ENCODE results near the gene DDX10.

Gene DDX10

GRCh38 chr11:108943853-108944252, 279.0 kb downstream of the DDX10 start:
- no peak overlapping the region for H3K27ac ChIP-seq (replicated peaks)
- no peaks in the 10 kb centered on the region for H3K27me3 ChIP-seq (ENCODE audit: insufficient read depth, poor library complexity, severe bottlenecking)
- no peak for DNase-seq (ENCODE audit: low read depth in 1 of 2, low spot score in 1 of 2)
- TF ChIP-seq POLR2AphosphoS5 (IDR thresholded peaks at IDR 0.05; ENCODE audit: low read depth), result no peak
- H3K4me3 ChIP-seq (replicated peaks; ENCODE audit: insufficient read depth, low read length), result no peak overlapping the region

DNA sequence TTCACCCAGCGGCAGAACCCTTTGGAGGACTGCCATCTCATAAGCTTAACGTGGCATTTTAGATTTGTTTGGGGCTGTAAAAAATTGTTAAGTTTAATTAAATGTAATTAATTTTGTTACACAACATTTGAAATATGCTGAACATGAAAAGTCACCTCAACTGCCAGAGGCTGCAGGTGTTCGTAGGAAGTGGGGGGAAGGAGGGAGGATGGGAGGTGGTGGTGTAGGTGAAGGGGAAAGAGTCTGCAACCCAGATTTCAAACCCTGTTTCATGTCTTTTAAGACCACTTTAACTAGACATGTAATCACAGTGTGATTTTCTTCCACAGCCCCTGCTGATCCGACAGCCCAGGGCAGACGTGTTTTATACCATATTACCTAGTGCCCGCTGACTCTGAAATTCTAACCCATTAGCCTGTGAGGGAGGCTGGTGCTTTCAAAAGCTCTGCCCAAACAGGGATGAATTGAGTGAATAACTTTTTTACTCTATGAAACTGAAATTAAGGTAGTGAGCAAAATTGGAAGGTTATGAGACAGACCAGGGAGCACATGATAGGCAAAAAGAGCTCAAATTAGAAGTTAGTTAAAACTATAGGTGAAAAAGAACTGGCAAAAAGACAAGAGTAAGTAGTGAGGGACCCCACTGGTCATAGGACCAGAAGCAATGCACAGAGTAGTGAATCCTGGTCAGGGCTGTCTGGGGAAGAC, 279.8 kb downstream of the DDX10 start:
- Histone ChIP-seq H3K27ac (replicated peaks) (no peak overlapping the region), H3K27me3 (ENCODE audit: insufficient read depth, poor library complexity, severe bottlenecking) (no peaks in the 10 kb centered on the region), H3K4me3 (replicated peaks; ENCODE audit: insufficient read depth, low read length) (no peak overlapping the region)
- TF ChIP-seq POLR2AphosphoS5 (IDR thresholded peaks at IDR 0.05; ENCODE audit: low read depth) (no peak), SPI1 (IDR thresholded peaks at IDR 0.05; ENCODE audit: borderline replicate concordance, low read depth) (no peak), GABPA (IDR thresholded peaks at IDR 0.05; ENCODE audit: low read depth) (no peak)
- TF ChIP-seq, protein P1, sequence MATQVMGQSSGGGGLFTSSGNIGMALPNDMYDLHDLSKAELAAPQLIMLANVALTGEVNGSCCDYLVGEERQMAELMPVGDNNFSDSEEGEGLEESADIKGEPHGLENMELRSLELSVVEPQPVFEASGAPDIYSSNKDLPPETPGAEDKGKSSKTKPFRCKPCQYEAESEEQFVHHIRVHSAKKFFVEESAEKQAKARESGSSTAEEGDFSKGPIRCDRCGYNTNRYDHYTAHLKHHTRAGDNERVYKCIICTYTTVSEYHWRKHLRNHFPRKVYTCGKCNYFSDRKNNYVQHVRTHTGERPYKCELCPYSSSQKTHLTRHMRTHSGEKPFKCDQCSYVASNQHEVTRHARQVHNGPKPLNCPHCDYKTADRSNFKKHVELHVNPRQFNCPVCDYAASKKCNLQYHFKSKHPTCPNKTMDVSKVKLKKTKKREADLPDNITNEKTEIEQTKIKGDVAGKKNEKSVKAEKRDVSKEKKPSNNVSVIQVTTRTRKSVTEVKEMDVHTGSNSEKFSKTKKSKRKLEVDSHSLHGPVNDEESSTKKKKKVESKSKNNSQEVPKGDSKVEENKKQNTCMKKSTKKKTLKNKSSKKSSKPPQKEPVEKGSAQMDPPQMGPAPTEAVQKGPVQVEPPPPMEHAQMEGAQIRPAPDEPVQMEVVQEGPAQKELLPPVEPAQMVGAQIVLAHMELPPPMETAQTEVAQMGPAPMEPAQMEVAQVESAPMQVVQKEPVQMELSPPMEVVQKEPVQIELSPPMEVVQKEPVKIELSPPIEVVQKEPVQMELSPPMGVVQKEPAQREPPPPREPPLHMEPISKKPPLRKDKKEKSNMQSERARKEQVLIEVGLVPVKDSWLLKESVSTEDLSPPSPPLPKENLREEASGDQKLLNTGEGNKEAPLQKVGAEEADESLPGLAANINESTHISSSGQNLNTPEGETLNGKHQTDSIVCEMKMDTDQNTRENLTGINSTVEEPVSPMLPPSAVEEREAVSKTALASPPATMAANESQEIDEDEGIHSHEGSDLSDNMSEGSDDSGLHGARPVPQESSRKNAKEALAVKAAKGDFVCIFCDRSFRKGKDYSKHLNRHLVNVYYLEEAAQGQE (IDR thresholded peaks at IDR 0.05; ENCODE audit: insufficient replicate concordance, low read depth), result no peak
- TF ChIP-seq, protein P2, sequence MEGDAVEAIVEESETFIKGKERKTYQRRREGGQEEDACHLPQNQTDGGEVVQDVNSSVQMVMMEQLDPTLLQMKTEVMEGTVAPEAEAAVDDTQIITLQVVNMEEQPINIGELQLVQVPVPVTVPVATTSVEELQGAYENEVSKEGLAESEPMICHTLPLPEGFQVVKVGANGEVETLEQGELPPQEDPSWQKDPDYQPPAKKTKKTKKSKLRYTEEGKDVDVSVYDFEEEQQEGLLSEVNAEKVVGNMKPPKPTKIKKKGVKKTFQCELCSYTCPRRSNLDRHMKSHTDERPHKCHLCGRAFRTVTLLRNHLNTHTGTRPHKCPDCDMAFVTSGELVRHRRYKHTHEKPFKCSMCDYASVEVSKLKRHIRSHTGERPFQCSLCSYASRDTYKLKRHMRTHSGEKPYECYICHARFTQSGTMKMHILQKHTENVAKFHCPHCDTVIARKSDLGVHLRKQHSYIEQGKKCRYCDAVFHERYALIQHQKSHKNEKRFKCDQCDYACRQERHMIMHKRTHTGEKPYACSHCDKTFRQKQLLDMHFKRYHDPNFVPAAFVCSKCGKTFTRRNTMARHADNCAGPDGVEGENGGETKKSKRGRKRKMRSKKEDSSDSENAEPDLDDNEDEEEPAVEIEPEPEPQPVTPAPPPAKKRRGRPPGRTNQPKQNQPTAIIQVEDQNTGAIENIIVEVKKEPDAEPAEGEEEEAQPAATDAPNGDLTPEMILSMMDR (IDR thresholded peaks at IDR 0.05; ENCODE audit: insufficient read depth, low read length), result no peak
- DNase-seq (ENCODE audit: low read depth in 1 of 2, low spot score in 1 of 2), result no peak

DNA sequence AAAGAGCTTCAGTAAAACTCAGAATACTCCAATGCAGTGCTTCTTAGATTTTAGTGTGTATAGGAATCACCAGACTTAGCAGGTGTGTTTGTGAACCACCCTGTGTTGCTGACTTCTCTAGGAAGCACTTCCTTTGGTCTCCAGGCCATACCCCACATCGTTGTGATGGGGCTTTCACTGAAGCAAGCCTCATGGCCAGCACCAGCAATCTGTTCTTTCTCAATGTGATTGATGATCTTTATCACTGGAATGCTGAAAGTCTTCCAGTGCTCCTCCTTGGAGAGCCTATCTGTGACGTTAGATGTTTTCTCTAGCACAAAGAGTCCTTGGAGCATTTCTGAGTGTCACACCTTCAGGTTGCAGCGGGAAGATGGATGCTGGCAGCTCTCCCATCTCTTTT, 280.5 kb downstream of the DDX10 start:
- TF ChIP-seq, protein P2 (IDR thresholded peaks at IDR 0.05; ENCODE audit: insufficient read depth, low read length), result no peak
- TF ChIP-seq, protein P1 (IDR thresholded peaks at IDR 0.05; ENCODE audit: insufficient replicate concordance, low read depth), result no peak
- TF ChIP-seq POLR2AphosphoS5 (IDR thresholded peaks at IDR 0.05; ENCODE audit: low read depth) (no peak), GABPA (IDR thresholded peaks at IDR 0.05; ENCODE audit: low read depth) (no peak), SPI1 (IDR thresholded peaks at IDR 0.05; ENCODE audit: borderline replicate concordance, low read depth) (no peak)
- no peak overlapping the region for H3K27ac ChIP-seq (replicated peaks)
- no peaks in the 10 kb centered on the region for H3K27me3 ChIP-seq (ENCODE audit: insufficient read depth, poor library complexity, severe bottlenecking)
- no peak overlapping the region for H3K4me3 ChIP-seq (replicated peaks; ENCODE audit: insufficient read depth, low read length)
- DNase-seq (ENCODE audit: low read depth in 1 of 2, low spot score in 1 of 2), result no peak

- Histone ChIP-seq H3K4me3 (replicated peaks; ENCODE audit: insufficient read depth, low read length) (no peak overlapping the region), H3K27me3 (ENCODE audit: insufficient read depth, poor library complexity, severe bottlenecking) (no peaks in the 10 kb centered on the region), H3K27ac (replicated peaks) (no peak overlapping the region)
- TF ChIP-seq, protein P1 (IDR thresholded peaks at IDR 0.05; ENCODE audit: insufficient replicate concordance, low read depth), result no peak
- TF ChIP-seq GABPA (IDR thresholded peaks at IDR 0.05; ENCODE audit: low read depth) (no peak), POLR2AphosphoS5 (IDR thresholded peaks at IDR 0.05; ENCODE audit: low read depth) (no peak), SPI1 (IDR thresholded peaks at IDR 0.05; ENCODE audit: borderline replicate concordance, low read depth) (no peak)
- TF ChIP-seq, protein P2 (IDR thresholded peaks at IDR 0.05; ENCODE audit: insufficient read depth, low read length), result no peak
- no peak for DNase-seq (ENCODE audit: low read depth in 1 of 2, low spot score in 1 of 2)
These were observed 283.0 kb downstream of the DDX10 start for GRCh38 chr11:108947654-108948570.

Measured in HL-60 (cell line).